Measurements from ENCODE around the gene ASIC2. TPM values are rescaled to one million over a fixed set of nuclear protein-coding genes. Genes with fewer than 3 reads are reported as not detected.

The ASIC2 gene
- total RNA-seq, 3 donors from 2014 or later: 0.15 to 0.16 TPM; not detected in 1

DNA sequence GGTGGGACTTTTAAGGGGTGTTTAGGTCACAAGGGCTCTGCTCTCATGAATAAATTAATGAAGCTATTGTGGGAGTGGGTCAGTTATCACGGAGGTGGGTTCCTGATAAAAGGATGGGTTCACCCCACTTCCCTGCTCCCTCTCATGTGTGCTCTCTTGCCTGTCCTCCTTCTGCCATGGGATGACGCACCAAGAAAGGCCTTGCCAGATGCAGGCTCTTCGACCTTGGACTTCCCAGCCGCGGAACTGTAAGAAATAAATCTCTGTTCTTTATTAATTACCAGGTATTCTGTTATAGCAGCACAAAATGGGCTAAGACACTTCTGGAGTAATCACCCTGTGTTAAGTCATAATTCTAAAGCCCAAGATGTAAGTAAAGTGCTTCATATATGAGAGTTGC, 141.5 kb downstream of the ASIC2 start:
- H3K4me1 ChIP-seq: no peaks in the 10 kb centered on the region
- intact Hi-C loops (cut with DNase I; ENCODE audit: low total_unique reads): loop anchor here (5.0 kb wide), 1 partner anchor 414 kb away; no protein-coding TSS in a partner anchor
- no peak for DNase-seq (ENCODE audit: low spot score in 2 of 2)
- H3K27ac ChIP-seq: no peak overlapping the region
- H3K9me3 ChIP-seq: no peaks in the 10 kb centered on the region
- H3K27me3 ChIP-seq: no peaks in the 10 kb centered on the region
- no peaks in the 10 kb centered on the region for H3K36me3 ChIP-seq
- TF ChIP-seq POLR2A (IDR thresholded peaks at IDR 0.05) (no peak), POLR2AphosphoS5 (IDR thresholded peaks at IDR 0.05) (no peak)
- TF ChIP-seq, protein P1, sequence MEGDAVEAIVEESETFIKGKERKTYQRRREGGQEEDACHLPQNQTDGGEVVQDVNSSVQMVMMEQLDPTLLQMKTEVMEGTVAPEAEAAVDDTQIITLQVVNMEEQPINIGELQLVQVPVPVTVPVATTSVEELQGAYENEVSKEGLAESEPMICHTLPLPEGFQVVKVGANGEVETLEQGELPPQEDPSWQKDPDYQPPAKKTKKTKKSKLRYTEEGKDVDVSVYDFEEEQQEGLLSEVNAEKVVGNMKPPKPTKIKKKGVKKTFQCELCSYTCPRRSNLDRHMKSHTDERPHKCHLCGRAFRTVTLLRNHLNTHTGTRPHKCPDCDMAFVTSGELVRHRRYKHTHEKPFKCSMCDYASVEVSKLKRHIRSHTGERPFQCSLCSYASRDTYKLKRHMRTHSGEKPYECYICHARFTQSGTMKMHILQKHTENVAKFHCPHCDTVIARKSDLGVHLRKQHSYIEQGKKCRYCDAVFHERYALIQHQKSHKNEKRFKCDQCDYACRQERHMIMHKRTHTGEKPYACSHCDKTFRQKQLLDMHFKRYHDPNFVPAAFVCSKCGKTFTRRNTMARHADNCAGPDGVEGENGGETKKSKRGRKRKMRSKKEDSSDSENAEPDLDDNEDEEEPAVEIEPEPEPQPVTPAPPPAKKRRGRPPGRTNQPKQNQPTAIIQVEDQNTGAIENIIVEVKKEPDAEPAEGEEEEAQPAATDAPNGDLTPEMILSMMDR (IDR thresholded peaks at IDR 0.05): no peak
- no peak overlapping the region for H3K4me3 ChIP-seq

- H3K36me3 ChIP-seq: no peaks in the 10 kb centered on the region
- no peak overlapping the region for H3K4me3 ChIP-seq
- TF ChIP-seq POLR2AphosphoS5 (IDR thresholded peaks at IDR 0.05) (no peak), POLR2A (IDR thresholded peaks at IDR 0.05) (no peak)
- TF ChIP-seq, protein P1 (IDR thresholded peaks at IDR 0.05): no peak
- no peak for DNase-seq (ENCODE audit: low spot score in 2 of 2)
- H3K27ac ChIP-seq: no peak overlapping the region
- H3K4me1 ChIP-seq: no peaks in the 10 kb centered on the region
- no peaks in the 10 kb centered on the region for H3K9me3 ChIP-seq
- no peaks in the 10 kb centered on the region for H3K27me3 ChIP-seq
- intact Hi-C loops (cut with DNase I; ENCODE audit: low total_unique reads): no loop called here
Measured at GRCh38 chr17:33145941-33146340, 147.2 kb downstream of the ASIC2 start.

- Histone ChIP-seq H3K36me3 (no peaks in the 10 kb centered on the region), H3K4me1 (no peaks in the 10 kb centered on the region), H3K27me3 (no peaks in the 10 kb centered on the region), H3K4me3 (no peak overlapping the region), H3K27ac (no peak overlapping the region), H3K9me3 (no peaks in the 10 kb centered on the region)
- no peak for TF ChIP-seq POLR2AphosphoS5 (IDR thresholded peaks at IDR 0.05)
- no peak for TF ChIP-seq POLR2A (IDR thresholded peaks at IDR 0.05)
- TF ChIP-seq, protein P1 (IDR thresholded peaks at IDR 0.05): no peak
- no peak for DNase-seq (ENCODE audit: low spot score in 2 of 2)
- intact Hi-C loops (cut with DNase I; ENCODE audit: low total_unique reads): no loop called here
Measured at GRCh38 chr17:33144837-33145236, 148.3 kb downstream of the ASIC2 start.

GRCh38 chr17:33142705-33143299, 150.3 kb downstream of the ASIC2 start:
- H3K4me3 ChIP-seq: no peak overlapping the region
- no peak for DNase-seq (ENCODE audit: low spot score in 2 of 2)
- intact Hi-C loops (cut with DNase I; ENCODE audit: low total_unique reads): no loop called here
- H3K9me3 ChIP-seq: no peaks in the 10 kb centered on the region
- H3K27ac ChIP-seq: no peak overlapping the region
- TF ChIP-seq POLR2A (IDR thresholded peaks at IDR 0.05) (no peak), POLR2AphosphoS5 (IDR thresholded peaks at IDR 0.05) (no peak)
- TF ChIP-seq, protein P1 (IDR thresholded peaks at IDR 0.05): no peak
- no peaks in the 10 kb centered on the region for H3K4me1 ChIP-seq
- H3K27me3 ChIP-seq: no peaks in the 10 kb centered on the region
- H3K36me3 ChIP-seq: no peaks in the 10 kb centered on the region

DNA sequence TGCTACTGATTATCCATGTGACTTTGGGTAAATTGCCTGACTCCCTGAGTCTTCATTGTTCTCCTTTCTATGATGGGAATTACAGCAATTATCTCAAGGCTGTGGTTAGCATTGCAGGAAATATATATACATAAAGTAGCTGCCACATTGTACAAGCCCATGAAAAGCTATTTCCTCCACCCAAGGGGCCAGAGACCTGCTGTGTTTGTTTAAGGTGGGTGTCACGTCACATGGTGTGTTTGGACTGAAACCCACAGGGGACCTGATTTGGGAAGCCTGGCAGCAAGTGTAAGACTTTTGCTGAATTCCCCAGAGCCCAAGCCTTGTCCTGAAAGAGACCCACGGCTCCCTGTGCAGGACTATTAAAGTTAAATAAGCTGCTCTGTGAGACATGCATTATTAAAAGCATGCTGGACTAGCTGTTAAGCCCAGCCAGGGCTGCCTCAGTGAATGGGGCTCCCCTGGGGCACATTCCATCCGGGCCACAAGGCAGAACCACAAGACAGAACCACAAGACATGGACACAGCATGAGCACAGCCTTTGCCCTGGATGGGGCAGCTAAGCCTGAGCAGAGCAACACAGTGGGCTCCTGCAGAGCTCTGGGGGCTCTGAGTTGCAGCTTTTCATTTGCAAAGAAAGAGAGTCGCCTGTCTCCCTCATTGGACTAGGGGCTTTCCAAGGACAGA, 152.5 kb downstream of the ASIC2 start:
- Histone ChIP-seq H3K9me3 (no peaks in the 10 kb centered on the region), H3K36me3 (no peaks in the 10 kb centered on the region), H3K4me1 (no peaks in the 10 kb centered on the region), H3K27me3 (no peaks in the 10 kb centered on the region), H3K27ac (no peak overlapping the region), H3K4me3 (no peak overlapping the region)
- TF ChIP-seq POLR2AphosphoS5 (IDR thresholded peaks at IDR 0.05) (no peak), POLR2A (IDR thresholded peaks at IDR 0.05) (no peak)
- TF ChIP-seq, protein P1 (IDR thresholded peaks at IDR 0.05): no peak
- intact Hi-C loops (cut with DNase I; ENCODE audit: low total_unique reads): no loop called here
- DNase-seq (ENCODE audit: low spot score in 2 of 2): no peak
